IMR-90 (cell line): ENCODE measurements around the gene CTSV.

Source experiments
- CEBPB ChIP-seq: IDR thresholded peaks from 2 replicates; pipeline ENCODE4 v1.6.1; 2012; ENCODE audit warnings: low read depth, low read length, improper control_type of control experiment
- MXI1 ChIP-seq: IDR thresholded peaks from 2 replicates; pipeline ENCODE4 v1.6.1; 2012; ENCODE audit warnings: low read depth, mild to moderate bottlenecking, low read length, moderate library complexity, borderline replicate concordance
- POLR2A ChIP-seq: IDR thresholded peaks from 2 replicates; pipeline ENCODE4 v1.6.1; 2012; ENCODE audit warnings: mild to moderate bottlenecking, low read depth, low read length
- RCOR1 ChIP-seq: IDR thresholded peaks from 2 replicates; pipeline ENCODE4 v1.6.1; 2012; ENCODE audit warnings: mild to moderate bottlenecking, low read length, improper control_type of control experiment; ENCODE audit not compliant: insufficient replicate concordance
- RFX5 ChIP-seq: IDR thresholded peaks from 2 replicates; pipeline ENCODE4 v1.8.0; 2012; ENCODE audit warnings: low read depth, mild to moderate bottlenecking, low read length, moderate library complexity
- TF ChIP-seq, protein P1 (sequence below): fragments of 150-350 bp; IDR thresholded peaks from 2 replicates; pipeline ENCODE4 v1.6.1; 2016; ENCODE audit warnings: low read depth, mild to moderate bottlenecking, low read length, moderate library complexity, borderline replicate concordance
- TF ChIP-seq, protein P2 (sequence below): conservative IDR thresholded peaks from 2 replicates; pipeline ENCODE4 v1.5.1; 2012; ENCODE audit warnings: mild to moderate bottlenecking, low read depth, low read length, improper control_type of control experiment

GRCh38 chr9:97072285-97072776 is 33.4 kb upstream of the CTSV start:
- TF ChIP-seq, protein P1, sequence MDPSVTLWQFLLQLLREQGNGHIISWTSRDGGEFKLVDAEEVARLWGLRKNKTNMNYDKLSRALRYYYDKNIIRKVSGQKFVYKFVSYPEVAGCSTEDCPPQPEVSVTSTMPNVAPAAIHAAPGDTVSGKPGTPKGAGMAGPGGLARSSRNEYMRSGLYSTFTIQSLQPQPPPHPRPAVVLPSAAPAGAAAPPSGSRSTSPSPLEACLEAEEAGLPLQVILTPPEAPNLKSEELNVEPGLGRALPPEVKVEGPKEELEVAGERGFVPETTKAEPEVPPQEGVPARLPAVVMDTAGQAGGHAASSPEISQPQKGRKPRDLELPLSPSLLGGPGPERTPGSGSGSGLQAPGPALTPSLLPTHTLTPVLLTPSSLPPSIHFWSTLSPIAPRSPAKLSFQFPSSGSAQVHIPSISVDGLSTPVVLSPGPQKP: no peak
- TF ChIP-seq, protein P2, sequence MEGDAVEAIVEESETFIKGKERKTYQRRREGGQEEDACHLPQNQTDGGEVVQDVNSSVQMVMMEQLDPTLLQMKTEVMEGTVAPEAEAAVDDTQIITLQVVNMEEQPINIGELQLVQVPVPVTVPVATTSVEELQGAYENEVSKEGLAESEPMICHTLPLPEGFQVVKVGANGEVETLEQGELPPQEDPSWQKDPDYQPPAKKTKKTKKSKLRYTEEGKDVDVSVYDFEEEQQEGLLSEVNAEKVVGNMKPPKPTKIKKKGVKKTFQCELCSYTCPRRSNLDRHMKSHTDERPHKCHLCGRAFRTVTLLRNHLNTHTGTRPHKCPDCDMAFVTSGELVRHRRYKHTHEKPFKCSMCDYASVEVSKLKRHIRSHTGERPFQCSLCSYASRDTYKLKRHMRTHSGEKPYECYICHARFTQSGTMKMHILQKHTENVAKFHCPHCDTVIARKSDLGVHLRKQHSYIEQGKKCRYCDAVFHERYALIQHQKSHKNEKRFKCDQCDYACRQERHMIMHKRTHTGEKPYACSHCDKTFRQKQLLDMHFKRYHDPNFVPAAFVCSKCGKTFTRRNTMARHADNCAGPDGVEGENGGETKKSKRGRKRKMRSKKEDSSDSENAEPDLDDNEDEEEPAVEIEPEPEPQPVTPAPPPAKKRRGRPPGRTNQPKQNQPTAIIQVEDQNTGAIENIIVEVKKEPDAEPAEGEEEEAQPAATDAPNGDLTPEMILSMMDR: no peak
- no peak for TF ChIP-seq POLR2A
- TF ChIP-seq RFX5: no peak
- no peak for TF ChIP-seq MXI1
- no peak for TF ChIP-seq RCOR1
- no peak for TF ChIP-seq CEBPB
